BJ (cell line): ENCODE measurements around the gene CLC. TPM values are rescaled to one million over a fixed set of nuclear protein-coding genes. Genes with fewer than 3 reads are reported as not detected.

ENCODE experiments used
- CTCF ChIA-PET: fragments of 350-600 bp; formaldehyde crosslinking; extraction: SDS; loops from one replicate; lab custom pipeline; 2021; ENCODE audit warnings: antibody characterized with exemption, inconsistent platforms; lab: Yijun Ruan, JAX
- POLR2A ChIA-PET: fragments of 300-600 bp; sonication (Branson Sonifier 250); formaldehyde crosslinking; extraction: SDS; loops from one replicate; lab custom pipeline; 2021; ENCODE audit warnings: antibody characterized with exemption; lab: Charles Lee
- DNase-seq: peaks from one replicate; pipeline ENCODE4 v3.0.0-alpha.2; 2011; ENCODE audit warnings: low read depth
- H3K27me3 ChIP-seq: 2 replicates; pipeline ENCODE4 v1.6.0; 2011; ENCODE audit warnings: low read length; ENCODE audit not compliant: control insufficient read depth, insufficient read depth
- H3K36me3 ChIP-seq: 2 replicates; pipeline ENCODE4 v1.5.1; 2011; ENCODE audit warnings: low read length; ENCODE audit not compliant: control insufficient read depth, insufficient read depth
- H3K4me3 ChIP-seq: 2 replicates; pipeline ENCODE4 v1.5.1; 2011; ENCODE audit warnings: low read depth, mild to moderate bottlenecking, control low read depth, low read length
- polyA minus RNA-seq: library from RNA; depleted of rRNA, polyadenylated mRNA; stranded (reverse); fragments of >200 nt; gene quantifications from 2 replicates; pipeline ENCODE4 v1.2.3, GENCODE V29; 2011; rRNA and poly(A)+ RNA removed
- polyA plus RNA-seq: library from polyadenylated mRNA; depleted of rRNA; stranded (reverse); fragments of >200 nt; gene quantifications from 2 replicates; pipeline ENCODE4 v1.2.3, GENCODE V29; 2011; rRNA removed
- TF ChIP-seq, protein P1 (sequence below): IDR thresholded peaks from 2 replicates; pipeline ENCODE4 v1.5.1; 2011; ENCODE audit warnings: low read depth, mild to moderate bottlenecking, control low read depth, inconsistent platforms, low read length, moderate library complexity; ENCODE audit not compliant: insufficient read depth

CLC gene
- polyA plus RNA-seq, result not detected in 2 replicates
- not detected in 2 replicates for polyA minus RNA-seq

DNA sequence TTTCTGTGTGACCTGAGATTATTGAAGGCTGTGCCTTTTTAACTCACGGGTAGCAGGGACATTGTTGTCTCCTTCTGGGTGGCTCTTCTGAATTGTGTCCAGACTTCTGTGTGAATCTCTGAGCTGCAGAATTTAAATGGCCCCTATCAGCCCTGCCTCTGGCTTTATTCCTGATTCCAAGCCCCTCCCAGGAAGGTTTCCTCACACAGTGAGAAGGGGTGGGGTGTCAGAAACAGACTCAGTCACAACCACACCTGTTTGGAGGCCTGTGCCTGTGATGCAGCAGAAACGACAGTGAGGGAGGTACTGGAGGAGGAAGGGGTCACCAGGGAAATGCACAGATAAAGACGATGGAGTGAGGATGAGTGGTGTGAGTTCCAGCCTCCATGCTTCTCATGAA lies at the start of gene CLC:
CLC (minus strand) TSS at position 139 of the 400 bp plus-strand sequence; CDS start at position 62, 77 bp downstream.
- CTCF ChIA-PET, result no interaction called here
- POLR2A ChIA-PET, result no interaction called here
- DNase-seq, result no peak
- H3K27me3 ChIP-seq, result no peaks in the 10 kb centered on the region
- TF ChIP-seq, protein P1, sequence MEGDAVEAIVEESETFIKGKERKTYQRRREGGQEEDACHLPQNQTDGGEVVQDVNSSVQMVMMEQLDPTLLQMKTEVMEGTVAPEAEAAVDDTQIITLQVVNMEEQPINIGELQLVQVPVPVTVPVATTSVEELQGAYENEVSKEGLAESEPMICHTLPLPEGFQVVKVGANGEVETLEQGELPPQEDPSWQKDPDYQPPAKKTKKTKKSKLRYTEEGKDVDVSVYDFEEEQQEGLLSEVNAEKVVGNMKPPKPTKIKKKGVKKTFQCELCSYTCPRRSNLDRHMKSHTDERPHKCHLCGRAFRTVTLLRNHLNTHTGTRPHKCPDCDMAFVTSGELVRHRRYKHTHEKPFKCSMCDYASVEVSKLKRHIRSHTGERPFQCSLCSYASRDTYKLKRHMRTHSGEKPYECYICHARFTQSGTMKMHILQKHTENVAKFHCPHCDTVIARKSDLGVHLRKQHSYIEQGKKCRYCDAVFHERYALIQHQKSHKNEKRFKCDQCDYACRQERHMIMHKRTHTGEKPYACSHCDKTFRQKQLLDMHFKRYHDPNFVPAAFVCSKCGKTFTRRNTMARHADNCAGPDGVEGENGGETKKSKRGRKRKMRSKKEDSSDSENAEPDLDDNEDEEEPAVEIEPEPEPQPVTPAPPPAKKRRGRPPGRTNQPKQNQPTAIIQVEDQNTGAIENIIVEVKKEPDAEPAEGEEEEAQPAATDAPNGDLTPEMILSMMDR, result no peak
- H3K36me3 ChIP-seq, result no peaks in the 10 kb centered on the region
- no peak within 1 kb of the TSS for H3K4me3 ChIP-seq

DNA sequence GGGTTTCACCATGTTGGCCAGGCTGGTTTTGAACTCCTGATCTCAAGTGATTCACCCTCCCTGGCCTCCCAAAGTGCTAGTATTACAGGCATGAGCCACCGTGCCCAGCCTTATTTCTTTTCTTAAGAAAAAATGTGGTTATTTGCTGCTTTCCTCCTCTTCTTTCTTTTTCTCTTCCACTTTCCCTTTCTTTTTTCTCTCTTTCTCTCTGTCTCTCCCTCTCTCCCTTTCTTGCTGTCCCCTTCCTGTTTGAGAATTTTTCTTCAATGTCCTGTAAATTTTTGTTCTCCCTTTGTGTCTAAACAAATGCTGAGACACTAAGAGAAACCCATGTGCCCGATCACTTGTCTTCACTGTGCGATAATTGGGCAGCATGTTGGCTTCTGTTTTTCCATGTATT lies 43.1 kb upstream of the CLC start:
- DNase-seq, result no peak
- no peak overlapping the region for H3K4me3 ChIP-seq
- POLR2A ChIA-PET, result no interaction called here
- CTCF ChIA-PET, result interaction anchor here (1.6 to 2.1 kb wide), 4 partner anchors 12 to 63 kb away, joined by 4 to 13 read pairs (median 7); no protein-coding TSS in a partner anchor
- TF ChIP-seq, protein P1, result no peak
- H3K27me3 ChIP-seq, result no peaks in the 10 kb centered on the region
- no peaks in the 10 kb centered on the region for H3K36me3 ChIP-seq

DNA sequence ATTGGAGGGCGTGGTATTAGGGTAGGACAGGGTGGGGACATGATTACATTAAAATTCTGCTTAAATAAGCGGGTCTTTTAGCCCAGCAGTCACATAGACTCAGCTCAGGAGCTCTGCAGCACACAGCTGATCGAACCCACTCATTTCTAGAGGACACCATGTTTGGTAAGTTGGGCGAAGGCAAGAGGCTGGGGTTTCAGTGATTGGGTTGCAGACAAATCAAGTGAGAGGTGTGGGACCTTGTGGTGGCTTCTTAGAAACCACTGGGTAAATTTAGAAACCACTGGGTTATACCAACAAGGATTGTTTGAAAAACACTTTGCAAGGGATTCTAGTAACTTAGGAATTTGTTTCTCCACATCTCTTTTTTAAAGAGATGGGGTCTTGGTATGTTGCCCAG lies 40.9 kb upstream of the CLC start, which contains the start of gene LEUTX:
LEUTX (plus strand) TSS at position 92 of the 400 bp plus-strand sequence; CDS start at position 159, 67 bp downstream.
- no peak for DNase-seq

DNA sequence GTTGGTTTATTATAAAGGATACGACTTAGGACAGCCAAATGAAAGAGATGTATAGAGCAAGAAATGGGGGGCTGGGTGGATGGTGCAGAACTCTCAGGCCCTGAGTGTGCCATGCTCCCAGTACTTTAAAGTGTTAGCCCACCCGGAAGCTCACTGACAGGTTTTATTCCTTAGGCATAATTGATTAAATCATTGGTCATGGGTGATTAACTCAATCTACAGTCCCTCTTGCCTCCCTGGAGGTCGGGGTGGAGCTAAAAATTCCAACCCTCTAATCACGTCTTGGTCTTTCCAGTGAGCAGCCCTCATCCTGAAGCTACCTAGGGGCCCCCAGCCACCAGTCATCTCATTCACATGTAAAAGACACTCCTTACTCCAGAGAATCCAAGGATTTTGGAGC lies 31.0 kb upstream of the CLC start:
- POLR2A ChIA-PET, result no interaction called here
- DNase-seq, result no peak
- TF ChIP-seq, protein P1, result no peak
- Histone ChIP-seq H3K36me3 (no peaks in the 10 kb centered on the region), H3K4me3 (no peak overlapping the region), H3K27me3 (no peaks in the 10 kb centered on the region)
- CTCF ChIA-PET, result interaction anchor here (0.7 to 1.9 kb wide), 6 partner anchors 10 to 75 kb away, joined by 3 to 10 read pairs (median 4); no protein-coding TSS in a partner anchor

More for the DNA sequence above, 40.9 kb upstream of the CLC start, which contains the start of gene LEUTX:
- H3K4me3 ChIP-seq, result no peak within 1 kb of the TSS
- H3K27me3 ChIP-seq, result no peaks in the 10 kb centered on the region
- TF ChIP-seq, protein P1, result no peak
- ChIA-PET POLR2A (no interaction called here), CTCF (interaction anchor here (0.9 kb wide), 1 partner anchor 14 kb away, joined by 3 read pairs; no protein-coding TSS in a partner anchor)
- H3K36me3 ChIP-seq, result no peaks in the 10 kb centered on the region

DNA sequence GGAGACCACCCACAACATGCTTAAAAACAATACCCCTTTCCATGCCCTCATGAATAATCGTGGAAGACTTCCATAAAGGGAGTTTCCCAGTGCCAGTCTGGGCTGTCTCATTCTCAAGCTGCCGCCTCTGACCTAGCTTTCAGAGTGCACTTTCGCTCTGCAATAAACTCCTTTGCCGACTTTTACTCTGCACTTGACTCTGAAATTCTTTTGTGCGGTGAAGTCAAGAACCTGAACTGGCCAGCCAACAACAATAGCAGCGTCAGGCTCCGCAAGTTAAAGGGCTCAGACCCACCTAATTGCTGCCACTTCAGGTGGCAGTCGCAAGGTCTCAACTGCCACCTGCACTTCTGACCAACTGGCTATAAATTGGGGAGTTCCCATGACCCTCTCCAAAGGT lies 30.5 kb upstream of the CLC start:
- Histone ChIP-seq H3K36me3 (no peaks in the 10 kb centered on the region), H3K27me3 (no peaks in the 10 kb centered on the region), H3K4me3 (no peak overlapping the region)
- ChIA-PET POLR2A (no interaction called here), CTCF (interaction anchor here (0.7 to 2.5 kb wide), 5 partner anchors 10 to 75 kb away, joined by 3 to 10 read pairs (median 5); no protein-coding TSS in a partner anchor)
- no peak for DNase-seq
- TF ChIP-seq, protein P1, result no peak
